Suppressor macrophage (primary cell): Measurements from ENCODE around the gene ATP8A1.
"Not testable (repeated sequence)": the region's sequence is repeated elsewhere in the genome, so short reads cannot be mapped to it uniquely, and the experiment has no call there.

Source experiments
- DNase-seq, 4 experiments: peaks; one replicate each; pipeline ENCODE4 v3.0.0-alpha.2; 2020 to 2022

ATP8A1 gene

GRCh38 chr4:42497142-42497910 is 159.6 kb downstream of the ATP8A1 start:
- DNase-seq = no peak

GRCh38 chr4:42492962-42493361 is 163.9 kb downstream of the ATP8A1 start:
- no peak for DNase-seq

DNA sequence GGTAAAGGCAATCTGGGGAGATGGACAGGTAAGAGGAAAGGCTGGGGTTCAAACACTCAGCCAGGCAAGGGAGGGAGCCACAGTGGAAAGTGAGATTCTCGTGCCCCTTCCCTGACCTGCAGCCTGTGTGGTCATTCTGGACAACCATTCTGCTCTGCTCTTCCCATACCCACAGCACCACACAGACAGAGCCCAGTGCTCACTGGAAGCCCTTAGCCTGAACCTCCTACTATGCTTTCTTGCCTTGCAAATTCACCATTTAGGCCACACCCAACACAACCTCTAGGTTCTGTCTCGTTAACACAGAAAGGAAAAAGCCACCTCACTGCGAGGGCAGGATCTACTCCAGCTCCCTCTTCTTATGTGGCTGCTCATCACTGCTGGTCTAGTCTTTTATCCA is 166.9 kb downstream of the ATP8A1 start:
- no peak for DNase-seq

DNA sequence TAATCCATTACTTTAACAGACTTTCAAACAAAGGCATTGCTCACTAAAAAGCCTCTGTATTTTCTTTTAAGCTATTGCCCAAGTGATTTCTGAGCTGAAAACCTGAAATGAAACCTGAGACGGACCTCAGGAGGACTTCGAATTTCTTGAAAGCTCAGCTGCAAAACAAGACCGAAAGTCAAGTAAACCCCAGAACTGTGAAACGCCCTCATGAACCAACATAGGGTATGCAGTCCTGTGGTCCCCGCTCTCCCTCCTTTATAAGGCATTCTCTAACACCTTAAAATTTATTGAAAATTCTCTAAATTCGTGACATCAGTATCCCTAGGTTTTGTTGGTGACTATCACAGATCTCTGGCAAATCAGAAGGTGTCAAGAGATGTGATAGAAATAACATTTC is 167.8 kb downstream of the ATP8A1 start:
- DNase-seq = no peak

DNA sequence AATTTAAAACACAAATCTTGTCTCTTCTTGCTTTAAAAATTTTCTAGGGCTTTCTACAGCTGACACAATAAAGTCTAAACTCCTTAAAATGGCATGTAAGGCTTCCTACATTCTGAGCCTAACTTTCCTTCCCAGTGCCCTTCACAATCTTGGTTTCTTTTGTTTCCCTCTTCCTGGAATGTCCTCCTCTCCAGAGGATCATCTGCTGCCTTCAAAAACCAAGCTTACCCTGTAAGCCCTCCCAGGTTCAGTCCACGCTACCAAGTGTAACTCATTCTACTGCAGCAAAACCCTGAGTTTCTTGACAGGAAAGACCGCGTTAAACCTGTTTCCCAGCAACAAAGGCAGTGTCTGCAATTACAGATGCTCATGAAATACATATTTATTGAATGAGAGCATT is 168.4 kb downstream of the ATP8A1 start:
- DNase-seq = no peak

- no peak for DNase-seq
Measured at GRCh38 chr4:42488114-42488513, 168.8 kb downstream of the ATP8A1 start.

DNA sequence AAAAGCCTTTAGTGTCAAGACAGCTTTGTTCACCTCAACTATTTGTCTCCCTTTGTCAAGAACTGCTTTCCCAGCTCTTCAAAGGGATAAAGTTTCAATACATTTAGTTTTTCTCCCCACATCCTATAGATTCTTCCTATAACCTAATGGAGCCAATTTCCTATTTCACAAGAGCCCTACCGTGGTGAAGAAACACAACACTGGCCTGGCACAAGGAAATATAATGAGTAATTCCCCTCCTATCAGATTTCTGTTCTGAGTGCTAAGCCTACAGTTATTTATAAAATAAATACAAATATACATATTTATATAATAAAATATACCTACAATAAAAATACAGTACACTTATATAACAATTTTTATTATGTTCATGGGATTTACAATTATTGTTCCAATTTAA is 169.7 kb downstream of the ATP8A1 start:
- no peak for DNase-seq

GRCh38 chr4:42486156-42486555 is 170.7 kb downstream of the ATP8A1 start:
- not testable (repeated sequence) for DNase-seq

- no peak for DNase-seq
Measured at GRCh38 chr4:42484630-42485029, 172.3 kb downstream of the ATP8A1 start.

GRCh38 chr4:42483426-42484379 is 173.2 kb downstream of the ATP8A1 start:
- no peak for DNase-seq

DNA sequence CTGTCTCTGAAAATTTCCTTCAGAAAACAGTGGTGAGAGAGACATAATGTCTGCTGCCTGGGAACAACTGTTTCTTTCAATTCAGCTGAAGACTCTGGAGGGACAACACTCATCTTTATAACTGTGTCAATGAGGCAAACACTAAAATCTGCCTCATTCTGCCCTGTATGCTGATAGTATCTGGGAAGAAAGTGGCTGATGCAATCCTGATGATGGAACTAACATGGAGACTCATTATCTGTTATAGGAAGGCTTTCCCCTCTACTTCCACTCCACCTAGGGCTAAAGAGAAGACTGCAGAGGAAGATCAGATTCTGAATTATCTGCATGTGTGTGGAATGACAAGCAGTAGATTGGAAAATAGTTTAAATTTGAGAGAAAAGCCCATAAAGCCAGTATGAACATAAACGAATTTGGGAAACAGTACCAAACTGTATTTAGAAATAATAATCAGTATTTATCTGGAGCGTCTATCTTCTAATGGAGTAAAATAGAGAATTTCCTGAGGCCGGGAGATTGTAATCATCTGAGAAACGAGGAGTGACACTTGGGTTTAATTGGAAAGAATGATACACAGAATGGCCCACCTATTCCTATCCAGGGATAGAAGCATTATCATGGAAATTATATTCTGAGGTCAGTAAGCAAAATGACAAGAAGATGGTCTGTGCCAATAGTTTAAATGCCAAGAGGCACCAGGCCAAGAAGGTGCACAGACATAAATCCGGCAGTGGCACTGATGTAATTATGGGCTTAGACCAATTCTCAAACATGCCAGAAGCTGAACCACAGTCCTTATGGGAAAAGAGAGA is 174.2 kb downstream of the ATP8A1 start:
- DNase-seq = no peak

- no peak for DNase-seq
Measured at GRCh38 chr4:42480717-42481116, 176.2 kb downstream of the ATP8A1 start.

GRCh38 chr4:42480281-42480680 is 176.6 kb downstream of the ATP8A1 start:
- DNase-seq = no peak

GRCh38 chr4:42478946-42479345 is 178.0 kb downstream of the ATP8A1 start:
- no peak for DNase-seq

GRCh38 chr4:42478509-42478908 is 178.4 kb downstream of the ATP8A1 start:
- DNase-seq = no peak

- no peak for DNase-seq
Measured at GRCh38 chr4:42474406-42474805, 182.5 kb downstream of the ATP8A1 start.

DNA sequence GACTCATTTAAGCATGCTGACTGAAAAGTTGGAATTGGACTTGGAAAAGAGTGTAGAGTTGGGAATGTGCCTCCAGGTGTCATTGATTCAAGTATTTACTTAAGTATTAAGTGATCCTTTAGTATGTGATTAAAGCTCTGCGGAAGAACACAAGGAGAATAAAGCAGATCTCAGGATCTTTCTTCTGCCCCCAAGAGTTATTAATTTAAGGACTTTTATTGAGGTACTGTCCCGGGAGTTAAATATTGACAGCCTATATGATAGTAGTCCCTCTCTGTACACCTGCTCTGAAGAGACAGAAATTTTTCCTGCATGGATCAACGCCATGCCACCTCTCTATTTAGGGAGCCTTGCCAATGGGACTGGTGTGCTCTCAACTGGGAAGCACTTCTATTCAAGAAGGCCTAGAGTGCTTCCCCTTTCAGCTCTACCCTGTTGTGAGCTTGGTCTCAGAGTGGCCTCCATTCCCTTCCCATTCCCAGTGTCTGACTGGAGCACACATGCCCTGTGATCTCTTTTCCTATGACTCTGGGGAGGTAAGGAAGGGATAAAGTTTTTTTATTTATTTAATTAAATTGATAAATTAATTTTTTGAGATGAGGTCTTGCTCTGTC is 183.7 kb downstream of the ATP8A1 start:
- DNase-seq = no peak

GRCh38 chr4:42471896-42472295 is 185.0 kb downstream of the ATP8A1 start:
- no peak for DNase-seq

DNA sequence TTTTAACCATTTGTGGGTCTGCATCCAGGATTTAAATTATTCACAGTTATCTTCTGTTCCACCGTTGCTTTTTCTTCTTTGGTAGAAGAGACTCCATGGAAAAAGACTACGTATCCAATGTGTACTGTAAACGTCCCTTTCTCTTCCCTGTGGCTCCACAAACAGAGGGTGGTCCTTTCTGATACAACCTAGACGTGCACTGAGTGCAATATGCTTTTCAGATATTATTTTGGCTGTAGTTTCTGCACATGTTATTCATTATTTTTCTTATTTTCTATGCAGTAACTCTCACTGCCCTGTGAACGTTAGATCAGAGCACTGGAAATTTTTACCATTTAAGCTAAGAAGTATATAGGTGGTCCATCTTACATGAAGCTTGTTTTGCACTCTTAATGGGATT is 186.9 kb downstream of the ATP8A1 start:
- DNase-seq = no peak

DNA sequence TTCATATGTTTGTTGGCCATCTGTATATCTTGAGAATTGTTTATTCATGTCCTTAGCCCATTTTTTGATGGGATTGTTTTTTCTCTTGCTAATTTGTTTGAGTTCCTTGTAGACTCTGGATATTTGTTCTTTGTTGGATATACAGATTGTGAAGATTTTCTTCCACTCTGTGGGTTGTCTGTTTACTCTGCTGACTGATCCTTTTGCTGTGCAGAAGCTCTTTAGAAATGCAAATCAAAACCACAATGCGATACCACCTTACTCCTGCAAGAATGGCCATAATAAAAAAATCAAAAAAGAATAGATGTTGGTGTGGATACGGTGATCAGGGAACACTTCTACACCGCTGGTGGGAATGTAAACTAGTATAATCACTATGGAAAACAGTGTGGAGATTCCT is 189.1 kb downstream of the ATP8A1 start:
- not testable (repeated sequence) for DNase-seq

DNA sequence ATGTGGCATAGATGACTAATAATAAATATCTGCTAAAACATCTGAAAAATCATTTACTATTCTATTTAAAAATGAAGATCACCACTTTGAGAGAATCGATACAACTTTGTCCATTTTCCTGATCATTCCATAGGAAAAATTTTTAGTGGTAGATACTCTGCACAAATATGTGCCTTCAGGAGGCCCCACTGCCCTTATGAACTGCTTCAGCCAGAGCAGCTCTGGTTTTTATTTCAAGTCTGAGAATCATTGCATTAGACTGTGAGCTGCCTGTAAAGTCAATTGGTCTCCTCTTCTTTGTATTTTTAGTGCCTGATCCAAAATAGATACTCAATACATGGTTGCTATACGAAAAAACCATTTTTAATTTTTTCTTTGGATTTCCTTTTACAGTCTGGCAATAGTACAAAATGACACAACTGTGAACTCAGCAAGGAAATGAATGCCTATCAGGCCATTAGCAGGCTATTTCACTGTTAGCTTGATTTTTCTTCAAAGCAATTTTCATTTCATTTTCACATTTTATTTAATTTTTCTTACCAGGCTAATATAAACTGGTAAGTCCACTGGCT is 190.5 kb downstream of the ATP8A1 start:
- DNase-seq = no peak

GRCh38 chr4:42464550-42465094 is 192.3 kb downstream of the ATP8A1 start:
- no peak for DNase-seq
